Erythroblast (primary cell): ENCODE results near the gene PPP3CA.
"Not testable (repeated sequence)": the region's sequence is repeated elsewhere in the genome, so short reads cannot be mapped to it uniquely, and the experiment has no call there.

Experiments used
- DNase-seq, 2 experiments: peaks; one replicate each; lab custom pipeline; 2025; lab: John Stamatoyannopoulos, UW
- GATA1 ChIP-seq: IDR thresholded peaks from 2 replicates; pipeline ENCODE4 v1.6.1; 2011; ENCODE audit warnings: low read depth, mild to moderate bottlenecking, control low read depth, low read length, moderate library complexity
- POLR2A ChIP-seq: IDR thresholded peaks from 2 replicates; pipeline ENCODE4 v1.6.1; 2011; ENCODE audit warnings: mild to moderate bottlenecking, low read length

Gene PPP3CA

GRCh38 chr4:101027721-101028120 is 319.6 kb downstream of the PPP3CA start:
- DNase-seq, result no peak
- TF ChIP-seq POLR2A (no peak), GATA1 (no peak)

GRCh38 chr4:101025755-101026154 is 321.6 kb downstream of the PPP3CA start:
- no peak for DNase-seq
- no peak for TF ChIP-seq GATA1
- TF ChIP-seq POLR2A, result no peak

DNA sequence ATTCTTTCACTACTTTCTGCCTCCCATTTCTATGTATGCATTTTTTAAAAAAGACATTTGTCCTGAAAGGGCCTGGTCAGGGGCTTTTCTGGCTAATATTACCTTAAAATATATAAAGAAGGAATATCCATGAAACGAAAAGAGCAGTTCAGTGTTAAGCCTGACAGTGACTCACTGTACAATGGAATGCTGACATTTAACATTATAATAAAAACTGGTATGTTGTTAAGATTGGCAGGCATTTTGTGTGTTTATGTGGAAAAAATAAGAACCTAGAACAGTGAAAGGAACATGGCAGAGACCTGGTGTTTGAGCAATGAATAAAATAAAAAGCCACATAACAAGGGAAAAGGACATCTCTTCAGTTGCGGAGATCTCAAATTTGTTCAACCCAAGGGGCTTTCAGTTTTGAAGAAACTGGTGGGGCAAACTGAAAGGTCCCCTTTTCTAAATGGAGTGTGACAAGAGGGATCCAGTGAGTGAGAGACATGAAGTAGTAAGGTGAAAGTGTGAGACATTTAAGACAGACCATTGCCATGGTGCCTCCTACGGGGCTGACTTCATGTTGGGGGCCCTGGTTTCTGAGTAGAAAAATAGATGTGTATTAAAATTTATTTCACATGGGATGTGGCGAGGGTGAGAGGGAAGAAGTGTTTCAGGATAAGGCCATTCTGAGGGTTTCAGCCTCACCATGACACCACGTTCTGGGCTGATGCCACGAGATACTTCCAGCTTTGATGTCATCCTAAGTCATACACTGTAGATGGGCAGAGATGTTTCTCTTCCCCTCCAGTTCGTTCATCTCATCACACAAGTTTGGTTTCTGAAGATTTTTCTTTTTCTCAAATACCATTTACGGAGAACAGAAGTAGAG is 324.9 kb downstream of the PPP3CA start:
- no peak for DNase-seq
- TF ChIP-seq POLR2A (no peak), GATA1 (no peak)

GRCh38 chr4:101020956-101021355 is 326.4 kb downstream of the PPP3CA start:
- DNase-seq, result no peak
- TF ChIP-seq POLR2A, result no peak
- no peak for TF ChIP-seq GATA1

DNA sequence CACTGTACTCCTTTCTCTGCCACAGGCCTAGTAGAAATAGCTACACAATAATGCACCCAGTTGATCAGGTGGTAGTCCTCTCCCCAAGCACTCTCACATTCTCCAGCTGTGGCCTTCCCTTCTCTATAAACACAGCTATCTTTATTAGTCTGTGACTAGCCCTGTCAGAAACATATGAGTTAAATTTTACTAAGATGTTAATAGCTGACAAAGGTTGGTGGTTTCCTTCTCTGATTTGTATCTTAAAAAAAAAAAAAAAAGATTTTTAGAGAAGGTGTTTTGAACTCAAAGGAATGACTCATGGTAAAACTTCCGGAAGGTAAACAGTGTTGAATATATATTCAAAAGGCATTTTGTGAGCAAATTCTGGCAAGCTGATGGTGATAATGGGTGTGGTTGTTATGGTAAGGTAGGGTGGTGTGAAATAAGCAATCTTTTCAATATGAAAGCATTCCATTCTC is 327.4 kb downstream of the PPP3CA start:
- TF ChIP-seq GATA1 (no peak), POLR2A (no peak)
- no peak for DNase-seq

GRCh38 chr4:101019313-101019712 is 328.0 kb downstream of the PPP3CA start:
- no peak for TF ChIP-seq POLR2A
- no peak for TF ChIP-seq GATA1
- DNase-seq, result no peak

- no peak for TF ChIP-seq POLR2A
- TF ChIP-seq GATA1, result no peak
- DNase-seq, result no peak
Measured at GRCh38 chr4:101018836-101019235, 328.5 kb downstream of the PPP3CA start.

DNA sequence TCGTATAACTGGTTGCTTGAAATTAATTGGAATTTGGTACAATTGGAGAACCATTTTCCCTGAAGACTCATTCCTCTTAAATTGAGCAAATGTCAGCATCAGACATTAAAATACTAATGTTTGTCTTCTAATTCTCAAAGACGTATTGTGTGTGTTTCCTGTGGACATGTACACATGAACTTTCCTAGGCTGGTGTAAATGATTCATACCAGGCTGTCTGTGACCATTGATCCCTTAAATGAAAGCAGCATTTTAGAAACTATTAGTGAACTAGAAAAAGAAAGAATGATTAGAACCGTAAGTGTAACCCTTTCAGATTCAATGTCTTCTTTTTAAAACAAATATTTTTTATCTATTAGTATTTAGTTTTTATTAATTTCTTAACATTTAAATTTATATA is 332.9 kb downstream of the PPP3CA start:
- no peak for TF ChIP-seq GATA1
- TF ChIP-seq POLR2A, result no peak
- DNase-seq, result no peak

DNA sequence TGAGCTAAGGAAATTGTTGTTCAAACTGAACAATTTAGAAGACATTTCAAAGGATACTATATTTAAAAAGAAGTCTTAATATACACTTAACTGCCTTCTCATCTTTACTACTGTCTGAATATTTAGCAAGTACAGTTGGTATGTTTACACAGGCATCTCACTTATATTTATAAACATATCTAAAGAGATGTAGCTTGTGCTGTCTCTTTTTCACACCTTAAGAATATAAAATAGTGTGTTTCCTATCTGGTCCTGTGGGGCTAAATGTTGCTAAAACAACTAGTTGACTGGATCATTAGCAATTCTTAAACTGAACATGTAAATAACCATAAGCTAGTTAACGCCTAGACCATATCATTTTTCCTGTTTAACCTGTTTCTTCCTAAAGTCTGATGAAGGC is 336.3 kb downstream of the PPP3CA start:
- DNase-seq, result no peak
- TF ChIP-seq POLR2A (no peak), GATA1 (no peak)

DNA sequence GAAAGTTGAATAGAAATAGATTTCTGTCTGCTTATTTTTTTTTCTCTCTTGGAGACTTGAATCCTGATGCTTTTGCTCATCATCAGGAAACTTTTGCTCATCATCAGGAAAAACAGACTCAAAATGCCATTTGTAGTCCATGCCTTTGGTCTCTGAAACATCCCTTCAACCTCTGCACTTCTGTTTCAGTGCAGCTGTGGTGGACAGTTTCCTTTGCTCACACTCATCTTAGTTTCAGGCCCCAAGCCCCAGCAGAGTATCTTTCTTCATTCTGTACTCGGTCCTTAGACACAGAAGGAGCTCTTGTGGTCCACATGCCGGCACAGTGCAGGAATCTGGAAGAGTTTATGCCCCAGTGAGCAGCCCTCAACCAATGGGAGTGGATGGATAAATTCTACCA is 337.9 kb downstream of the PPP3CA start:
- no peak for TF ChIP-seq GATA1
- TF ChIP-seq POLR2A, result no peak
- DNase-seq, result no peak

- TF ChIP-seq POLR2A (no peak), GATA1 (no peak)
- no peak for DNase-seq
Measured at GRCh38 chr4:101008503-101008902, 338.8 kb downstream of the PPP3CA start.

- TF ChIP-seq POLR2A (no peak), GATA1 (no peak)
- no peak for DNase-seq
Measured at GRCh38 chr4:101005659-101006058, 341.7 kb downstream of the PPP3CA start.

GRCh38 chr4:101000496-101000895 is 346.8 kb downstream of the PPP3CA start:
- TF ChIP-seq GATA1 (no peak), POLR2A (no peak)
- no peak for DNase-seq

DNA sequence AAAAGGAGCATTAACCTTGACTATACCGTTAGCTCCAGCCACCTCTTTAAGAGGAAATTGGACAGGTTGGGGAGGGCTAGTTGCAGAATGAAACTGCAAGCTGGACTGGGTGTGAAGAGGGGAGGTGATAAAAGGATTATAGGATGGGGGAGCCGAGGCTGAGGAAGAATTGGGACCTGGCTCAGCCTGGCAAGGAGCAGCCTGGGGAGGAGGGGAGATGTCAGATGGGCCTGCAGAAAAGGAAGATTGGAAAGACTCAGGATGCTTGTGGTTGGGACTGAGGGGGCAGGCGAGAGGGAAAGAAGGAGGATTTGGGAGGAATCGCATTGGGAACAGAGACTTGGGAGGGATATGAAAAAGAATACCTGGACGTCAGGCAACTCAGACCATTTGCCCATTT is 351.7 kb downstream of the PPP3CA start:
- no peak for TF ChIP-seq GATA1
- no peak for TF ChIP-seq POLR2A
- no peak for DNase-seq

DNA sequence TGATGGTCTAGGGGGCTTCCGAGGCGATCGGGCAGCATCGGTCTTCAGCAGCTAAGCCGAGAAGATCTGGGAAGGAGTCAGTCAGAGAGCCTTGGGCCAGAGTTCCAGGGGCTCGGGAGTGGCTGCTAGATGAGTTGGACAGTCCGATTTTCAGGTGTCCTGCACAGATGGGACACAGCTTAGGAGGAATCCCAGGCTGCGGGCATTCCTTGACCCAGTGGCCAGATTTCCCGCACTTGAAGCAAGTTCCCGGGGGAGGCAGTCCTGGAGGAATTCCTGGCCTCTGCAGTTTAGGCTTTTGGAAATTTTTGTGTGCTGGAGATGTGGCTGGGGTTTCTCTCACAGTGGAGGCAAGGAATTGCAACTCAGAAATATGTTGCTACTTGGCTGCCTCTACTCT is 352.3 kb downstream of the PPP3CA start:
- DNase-seq, result not testable (repeated sequence)

DNA sequence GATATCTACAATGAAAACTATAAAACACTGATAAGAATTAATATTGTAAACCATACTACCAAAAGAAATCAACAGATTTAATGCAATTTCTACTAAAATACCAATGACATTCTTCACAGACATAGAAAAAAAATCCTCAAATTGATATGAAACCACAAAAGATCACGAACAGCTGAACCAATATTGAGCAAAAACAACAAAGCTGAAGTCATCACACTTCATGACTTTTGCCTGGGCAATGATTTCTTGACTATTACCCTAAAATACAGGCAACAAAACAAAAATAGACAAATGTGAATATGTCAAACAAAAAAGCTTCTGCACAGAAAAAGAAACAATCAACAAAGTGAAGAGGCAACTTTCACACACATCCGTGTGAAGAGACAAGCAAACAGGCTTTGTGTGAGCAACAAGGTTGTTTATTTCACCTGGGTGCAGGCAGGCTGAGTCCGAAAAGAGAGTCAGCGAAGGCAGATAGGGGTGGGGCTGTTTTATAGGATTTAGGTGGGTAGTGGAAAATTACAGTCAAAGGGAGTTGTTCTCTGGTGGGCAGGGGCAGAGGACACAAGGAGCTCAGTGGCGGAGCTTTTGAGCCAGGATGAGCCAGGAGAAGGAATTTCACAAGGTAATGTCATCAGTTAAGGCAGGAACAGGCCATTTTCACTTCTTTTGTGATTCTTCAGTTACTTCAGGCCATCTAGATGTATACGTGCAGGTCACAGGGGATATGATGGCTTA is 355.8 kb downstream of the PPP3CA start:
- not testable (repeated sequence) for DNase-seq
